ENCODE data around the gene RILPL2.
"Not testable (repeated sequence)": the region's sequence is repeated elsewhere in the genome, so short reads cannot be mapped to it uniquely, and the experiment has no call there.

Gene RILPL2

GRCh38 chr12:123401753-123402683, 34.5 kb downstream of the RILPL2 start:
- DNase-seq: no peak

- no peak for DNase-seq
These were observed 37.2 kb downstream of the RILPL2 start for GRCh38 chr12:123399255-123399617.

DNA sequence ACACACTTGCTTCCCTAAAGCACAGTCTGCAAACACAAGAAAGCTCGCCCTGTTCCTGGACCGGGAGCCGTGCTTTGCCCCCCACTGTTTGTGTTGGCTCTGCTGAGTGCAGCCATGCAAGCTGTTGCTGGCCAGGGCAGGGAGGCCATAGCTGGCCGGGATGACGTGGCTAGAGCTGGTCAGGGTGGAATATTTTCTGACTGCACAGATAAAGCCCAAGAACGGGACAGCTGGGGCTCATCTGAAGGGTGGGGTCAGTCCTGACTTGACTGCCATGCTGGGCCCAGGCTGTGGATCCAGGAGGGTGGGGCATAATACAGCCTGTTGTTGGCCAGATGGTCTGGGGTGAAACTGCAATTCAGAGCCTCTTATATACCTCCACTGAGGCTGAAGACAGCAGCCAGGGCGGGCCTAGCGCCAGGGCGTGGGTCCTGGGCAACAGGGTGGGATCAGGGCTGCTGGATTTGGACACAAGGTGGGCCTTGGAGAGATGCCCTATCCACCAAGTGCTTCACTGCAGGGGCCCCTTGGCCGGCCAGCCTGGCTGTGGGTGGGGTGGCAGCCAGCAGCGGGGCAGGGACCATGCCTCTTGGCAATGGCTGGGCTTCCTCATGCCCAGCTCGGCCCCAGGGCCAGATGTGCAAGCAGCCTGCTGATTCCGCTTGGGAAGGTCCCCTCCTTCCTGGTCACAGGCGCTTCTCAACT, 37.8 kb downstream of the RILPL2 start:
- no peak for DNase-seq

DNA sequence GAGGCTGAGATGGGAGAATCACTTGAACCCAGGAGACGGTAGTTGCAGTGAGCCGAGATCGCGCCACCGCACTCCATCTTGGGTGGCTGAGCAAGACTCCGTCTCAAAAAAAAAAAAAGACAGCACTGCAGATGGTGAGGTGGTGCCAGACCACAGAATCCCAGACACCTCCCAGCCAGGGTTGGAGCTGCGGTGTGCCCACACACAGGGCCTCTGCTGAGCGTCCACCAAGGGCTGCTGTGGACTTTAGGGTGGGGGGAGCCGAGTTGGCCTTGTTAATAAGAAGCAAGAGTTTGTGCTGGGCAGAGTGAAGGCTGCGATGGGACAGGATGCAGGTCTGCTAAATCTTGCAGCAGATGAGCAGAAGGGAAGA, 38.3 kb downstream of the RILPL2 start:
- DNase-seq: no peak

DNA sequence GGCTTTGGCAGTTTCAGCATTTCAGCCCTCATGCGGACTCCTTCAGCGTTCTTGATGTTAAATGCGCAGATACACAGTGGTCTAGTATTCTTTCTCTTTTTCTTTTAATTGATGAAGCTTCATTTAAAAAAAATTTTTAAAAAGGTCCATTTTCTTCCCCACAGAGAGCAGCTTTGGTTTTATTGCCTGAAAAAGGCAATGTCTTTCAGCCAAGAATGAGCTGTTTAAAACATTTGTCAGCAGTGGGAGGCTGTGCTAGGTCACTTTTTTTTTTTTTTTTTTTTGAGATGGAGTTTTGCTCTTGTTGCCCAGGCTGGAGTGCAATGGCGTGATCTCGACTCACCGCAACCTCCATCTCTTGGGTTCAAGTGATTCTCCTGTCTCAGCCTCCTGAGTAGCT, 39.1 kb downstream of the RILPL2 start:
- no peak for DNase-seq

GRCh38 chr12:123396954-123397353, 39.5 kb downstream of the RILPL2 start:
- no peak for DNase-seq

GRCh38 chr12:123396543-123396942, 39.9 kb downstream of the RILPL2 start:
- no peak for DNase-seq

GRCh38 chr12:123395236-123395635, 41.2 kb downstream of the RILPL2 start:
- DNase-seq: no peak

DNA sequence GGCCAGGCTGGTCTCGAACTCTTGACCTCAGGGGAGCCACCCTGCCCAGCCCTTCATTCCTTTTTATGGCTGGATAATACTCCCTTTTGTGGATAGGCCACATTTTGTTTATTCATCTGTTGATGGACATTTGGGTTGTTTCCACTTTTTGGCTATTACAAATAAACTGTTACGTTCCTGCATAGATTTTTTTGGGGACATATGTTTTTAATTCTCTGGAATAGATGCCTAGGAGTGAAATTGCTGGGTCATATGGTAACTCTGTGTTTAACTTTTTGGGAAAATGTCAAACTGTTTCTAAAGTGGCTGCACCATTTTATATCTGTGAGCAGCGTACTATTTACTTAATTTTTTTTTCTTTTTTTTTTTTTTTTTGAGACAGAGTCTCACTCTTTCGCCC, 42.7 kb downstream of the RILPL2 start:
- no peak for DNase-seq

DNA sequence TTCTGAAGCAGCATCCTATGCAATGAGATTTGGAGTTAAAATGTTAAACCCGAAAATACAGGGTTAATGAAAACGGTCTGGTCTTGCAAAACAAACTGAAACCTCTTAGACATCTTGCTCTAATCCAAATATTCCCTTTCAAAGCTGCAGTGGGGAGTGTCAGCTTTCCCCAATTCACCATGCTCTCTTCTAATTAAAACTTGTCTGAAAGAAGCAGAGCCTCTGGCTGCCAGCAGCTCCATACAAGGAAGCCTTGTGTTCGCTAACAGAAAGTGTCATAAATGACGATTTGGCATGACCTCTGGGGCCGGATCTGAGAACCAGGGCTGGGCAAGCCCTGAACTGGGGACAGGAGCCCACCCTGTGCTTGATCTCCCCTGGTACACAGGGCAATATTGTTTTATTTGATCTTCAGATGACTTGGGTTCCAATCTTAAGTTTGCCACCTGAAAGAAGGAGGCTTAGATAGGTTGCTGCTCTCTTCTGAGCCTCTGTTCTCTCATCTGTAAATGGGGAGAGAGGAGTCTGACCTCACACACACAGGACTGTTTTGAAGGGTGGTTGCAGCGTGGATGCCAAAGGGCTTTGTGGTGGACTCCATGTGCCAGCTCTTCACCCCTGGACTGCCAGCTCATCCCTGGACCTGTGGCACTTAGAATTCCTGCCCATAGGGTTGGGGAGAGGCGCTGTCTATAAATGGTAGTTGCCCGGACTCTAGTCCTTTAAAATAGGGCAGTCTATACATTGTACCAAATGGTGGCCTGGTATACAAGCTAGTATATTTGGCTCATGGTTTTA, 44.7 kb downstream of the RILPL2 start:
- no peak for DNase-seq

DNA sequence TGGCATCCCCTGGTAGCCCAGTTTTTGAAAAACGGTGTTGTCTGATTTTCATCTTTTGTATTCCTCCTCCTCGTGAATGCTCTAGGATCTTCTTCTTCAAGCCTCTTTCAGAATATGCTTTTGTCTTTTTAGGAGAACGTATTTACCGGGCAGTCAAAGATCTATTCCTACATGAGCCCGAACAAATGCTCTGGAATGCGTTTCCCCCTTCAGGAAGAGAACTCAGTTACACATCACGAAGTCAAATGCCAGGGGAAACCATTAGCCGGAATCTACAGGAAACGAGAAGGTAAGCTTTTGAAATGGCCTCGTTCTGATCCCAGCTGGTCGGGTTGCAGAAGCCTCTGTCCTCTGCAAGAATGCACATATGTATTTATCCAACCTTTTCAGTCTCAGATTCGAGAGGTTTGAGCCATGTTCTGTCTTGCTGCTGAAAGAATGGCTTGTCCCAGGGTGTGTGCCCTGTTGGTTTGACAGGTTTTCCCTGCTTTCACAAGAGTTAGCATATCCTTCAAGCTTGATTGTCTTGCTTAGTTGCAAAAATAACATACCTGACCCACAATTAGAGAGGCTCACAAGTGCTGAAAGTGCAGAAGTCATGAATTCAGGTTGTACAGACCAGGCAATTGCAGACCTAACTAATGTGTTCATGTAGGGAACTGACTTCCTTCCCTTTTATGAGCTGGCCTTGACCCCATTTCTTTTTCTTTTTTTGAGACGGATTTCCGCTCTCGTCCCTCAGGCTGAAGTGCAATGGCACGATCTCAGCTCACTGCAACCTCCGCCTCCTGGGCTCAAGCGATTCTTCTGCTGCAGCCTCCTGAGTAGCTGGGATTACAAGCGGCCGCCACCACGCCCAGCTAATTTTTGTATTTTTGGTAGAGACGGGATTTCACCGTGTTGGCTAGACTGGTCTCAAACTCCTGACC, 45.7 kb downstream of the RILPL2 start:
- DNase-seq: no peak

DNA sequence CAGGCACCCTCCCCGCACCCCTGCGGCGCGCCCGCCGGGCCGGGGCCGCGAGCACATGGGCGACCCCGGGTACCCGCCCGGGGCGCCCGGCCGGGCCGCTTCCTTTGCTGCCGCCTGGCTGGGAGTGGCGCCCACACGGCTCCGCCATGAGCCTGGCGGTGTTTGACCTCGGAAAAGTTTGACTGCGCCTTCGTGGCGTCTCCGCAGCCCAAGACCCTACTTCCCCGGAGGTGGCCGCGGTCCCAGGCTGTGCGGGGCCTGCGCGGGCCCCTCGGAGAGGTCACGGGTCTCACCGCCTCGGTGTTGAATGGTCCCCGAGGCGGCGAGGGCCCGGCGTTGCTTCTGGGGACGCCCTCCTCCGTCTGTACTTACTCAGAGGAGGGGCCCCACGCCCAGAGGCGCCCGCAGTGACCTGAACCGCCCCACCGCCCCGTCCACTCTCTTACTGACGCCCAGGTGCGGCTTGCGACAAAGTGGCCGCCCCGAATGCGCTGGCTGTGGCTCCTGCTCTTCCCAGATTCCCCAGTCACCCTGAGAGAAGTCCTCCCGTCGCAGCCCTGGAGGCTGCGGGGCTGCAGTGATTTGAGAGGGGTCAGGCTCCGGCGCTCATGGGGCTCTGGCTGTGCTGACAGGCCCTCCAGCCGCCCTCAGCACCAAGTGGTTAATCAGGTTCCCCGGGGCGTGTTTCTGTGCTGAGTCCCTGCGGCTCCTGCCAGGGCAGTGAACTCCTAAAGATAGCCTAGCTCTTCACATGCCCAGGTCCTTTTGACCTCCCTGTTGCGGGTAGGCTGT, 46.7 kb downstream of the RILPL2 start:
- no peak for DNase-seq

GRCh38 chr12:123388951-123389559, 47.4 kb downstream of the RILPL2 start:
- no peak for DNase-seq

GRCh38 chr12:123388177-123388950, 48.1 kb downstream of the RILPL2 start:
- peak; percentile 70 for DNase-seq

GRCh38 chr12:123387508-123388176, 48.8 kb downstream of the RILPL2 start:
- DNase-seq: no peak

- DNase-seq: not testable (repeated sequence)
These were observed 50.9 kb downstream of the RILPL2 start for GRCh38 chr12:123385536-123385935.

DNA sequence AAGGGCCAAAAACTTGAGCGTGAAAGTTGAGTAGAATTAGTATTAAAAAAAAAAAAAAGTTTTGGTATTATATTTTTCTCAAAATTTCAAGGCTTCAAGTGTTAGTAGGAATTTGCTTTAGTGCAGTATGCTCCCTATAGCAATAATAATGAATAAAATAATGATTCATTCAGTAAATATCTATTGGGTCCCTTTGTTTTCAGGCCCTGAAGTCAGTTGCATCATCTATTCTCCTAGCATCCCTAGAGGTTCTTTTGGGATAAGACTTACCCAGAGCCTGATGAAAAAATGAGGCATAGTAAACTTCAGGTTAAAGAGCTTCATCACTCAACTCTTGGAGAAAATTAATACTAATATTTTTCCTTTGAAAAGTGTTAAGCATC, 51.5 kb downstream of the RILPL2 start:
- no peak for DNase-seq

DNA sequence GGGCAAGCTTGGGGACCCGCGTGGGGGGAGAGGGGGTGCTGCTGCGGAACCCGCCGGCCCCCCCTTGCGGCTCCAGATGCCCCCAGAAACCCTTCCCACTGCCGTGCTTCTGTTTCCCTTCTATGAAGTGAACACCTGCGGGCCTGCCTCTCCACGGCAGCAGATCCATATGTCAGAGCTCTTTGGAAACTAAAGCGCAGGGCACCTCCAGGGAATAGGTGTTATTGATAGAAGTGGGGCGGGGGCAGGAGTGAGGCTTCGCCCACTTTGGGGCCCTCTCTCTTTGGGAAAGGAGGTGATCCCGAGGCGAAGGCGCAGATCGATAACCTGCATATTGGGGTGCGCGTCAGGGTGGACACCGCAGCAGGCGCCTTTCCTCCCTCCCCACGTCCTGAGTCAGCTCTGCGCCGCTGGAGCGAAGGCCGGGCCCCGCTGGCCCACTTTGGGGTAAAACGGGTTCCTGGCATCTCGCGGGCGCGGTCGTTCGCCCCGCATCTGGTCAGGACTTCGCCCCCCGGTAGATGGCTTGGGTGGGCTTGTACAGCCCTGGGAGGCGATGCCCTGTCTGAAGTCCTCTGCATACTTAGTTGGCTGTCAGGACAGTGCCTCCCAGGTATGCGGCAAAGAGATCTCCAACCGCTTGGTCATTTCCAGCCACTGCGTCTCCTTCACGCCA, 52.0 kb downstream of the RILPL2 start:
- DNase-seq: no peak

DNA sequence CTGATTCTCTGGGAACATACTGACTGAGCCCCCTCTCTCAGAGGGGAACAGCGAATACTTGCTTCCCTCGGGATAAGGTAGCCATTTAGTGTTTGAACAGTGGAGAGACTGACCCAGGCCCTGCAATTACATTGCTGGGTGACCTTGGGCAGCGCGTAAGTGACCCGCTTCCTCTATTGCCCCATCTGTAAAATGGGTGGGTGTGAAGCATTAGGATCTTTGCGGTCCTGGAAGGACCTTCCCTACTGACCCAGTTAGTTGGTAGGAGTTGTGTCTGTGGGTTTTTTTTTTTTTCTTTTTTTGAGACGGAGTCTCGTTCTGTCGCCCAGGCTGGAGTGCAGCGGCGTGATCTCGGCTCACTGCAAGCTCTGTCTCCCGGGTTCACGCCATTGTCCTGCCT, 53.8 kb downstream of the RILPL2 start:
- DNase-seq: no peak
